Suprapubic skin (tissue), 4 donors: Measurements from ENCODE around the gene MELK.

Source experiments
- EP300 ChIP-seq: sonication (generic); formaldehyde crosslinking; IDR thresholded peaks from one replicate; pipeline ENCODE4 v1.6.1; 2017; ENCODE audit warnings: antibody characterized with exemption
- POLR2AphosphoS5 ChIP-seq, 3 donors: sonication (generic); formaldehyde crosslinking; IDR thresholded peaks; one replicate each; pipeline ENCODE4 v1.6.1; 2017; ENCODE audit warnings: antibody characterized with exemption in 3 of 3
- TF ChIP-seq, protein P1 (sequence below), 2 donors: fragments of 200-600 bp in 1 of 2; fragments of 450-650 bp in 1 of 2; sonication (generic) in 1 of 2; IDR thresholded peaks; one replicate each; pipeline ENCODE4 v1.5.1; 2016 to 2019; ENCODE audit warnings: antibody characterized with exemption in 2 of 2, mild to moderate bottlenecking in 1 of 2, moderate library complexity in 1 of 2

DNA sequence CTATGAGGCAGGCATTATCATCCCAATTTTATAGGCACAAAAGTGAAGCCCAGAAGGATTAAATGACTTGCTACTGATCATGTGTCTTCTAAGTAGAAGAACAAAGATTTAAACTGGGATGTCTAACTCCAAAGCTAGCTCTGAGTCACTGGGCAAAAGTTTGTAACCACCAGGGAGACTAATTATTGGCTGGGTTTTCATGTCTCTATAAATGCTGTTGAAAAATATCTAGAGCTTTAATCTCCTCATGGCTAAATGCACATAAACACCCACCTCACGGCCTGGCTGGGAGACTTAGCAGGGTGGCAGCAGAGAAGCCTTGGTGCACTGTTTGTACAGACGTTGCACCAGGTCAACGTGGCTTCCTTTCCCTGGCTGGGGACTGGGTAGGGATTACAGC, 144.6 kb downstream of the MELK start:
- TF ChIP-seq, protein P1, sequence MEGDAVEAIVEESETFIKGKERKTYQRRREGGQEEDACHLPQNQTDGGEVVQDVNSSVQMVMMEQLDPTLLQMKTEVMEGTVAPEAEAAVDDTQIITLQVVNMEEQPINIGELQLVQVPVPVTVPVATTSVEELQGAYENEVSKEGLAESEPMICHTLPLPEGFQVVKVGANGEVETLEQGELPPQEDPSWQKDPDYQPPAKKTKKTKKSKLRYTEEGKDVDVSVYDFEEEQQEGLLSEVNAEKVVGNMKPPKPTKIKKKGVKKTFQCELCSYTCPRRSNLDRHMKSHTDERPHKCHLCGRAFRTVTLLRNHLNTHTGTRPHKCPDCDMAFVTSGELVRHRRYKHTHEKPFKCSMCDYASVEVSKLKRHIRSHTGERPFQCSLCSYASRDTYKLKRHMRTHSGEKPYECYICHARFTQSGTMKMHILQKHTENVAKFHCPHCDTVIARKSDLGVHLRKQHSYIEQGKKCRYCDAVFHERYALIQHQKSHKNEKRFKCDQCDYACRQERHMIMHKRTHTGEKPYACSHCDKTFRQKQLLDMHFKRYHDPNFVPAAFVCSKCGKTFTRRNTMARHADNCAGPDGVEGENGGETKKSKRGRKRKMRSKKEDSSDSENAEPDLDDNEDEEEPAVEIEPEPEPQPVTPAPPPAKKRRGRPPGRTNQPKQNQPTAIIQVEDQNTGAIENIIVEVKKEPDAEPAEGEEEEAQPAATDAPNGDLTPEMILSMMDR (IDR thresholded peaks at IDR 0.05), result no peak
- no peak for TF ChIP-seq POLR2AphosphoS5 (IDR thresholded peaks at IDR 0.05)
- TF ChIP-seq EP300, result no peak
